GM10248 (cell line): ENCODE results near the gene KIR3DL2.
"Not testable (repeated sequence)": the region's sequence is repeated elsewhere in the genome, so short reads cannot be mapped to it uniquely, and the experiment has no call there.

ENCODE experiments used
- CTCF ChIA-PET: fragments of 300-600 bp; sonication (Branson Sonifier 250); formaldehyde crosslinking; extraction: SDS; loops from one replicate; lab custom pipeline; 2021; ENCODE audit warnings: antibody characterized with exemption; lab: Yijun Ruan, JAX
- POLR2A ChIA-PET: fragments of 350-650 bp; sonication (Branson Sonifier 250); formaldehyde crosslinking; extraction: SDS; loops from one replicate; lab custom pipeline; 2020; ENCODE audit warnings: antibody characterized with exemption; lab: Yijun Ruan, JAX
- DNase-seq: peaks from one replicate; pipeline ENCODE4 v3.0.0; 2012; ENCODE audit errors: extremely low spot score
- TF ChIP-seq, protein P1 (sequence below): IDR thresholded peaks from 2 replicates; pipeline ENCODE4 v1.5.1; 2012; ENCODE audit warnings: mild to moderate bottlenecking, low read depth; ENCODE audit errors: extremely low read depth, missing control alignments, control extremely low read depth

The KIR3DL2 gene

DNA sequence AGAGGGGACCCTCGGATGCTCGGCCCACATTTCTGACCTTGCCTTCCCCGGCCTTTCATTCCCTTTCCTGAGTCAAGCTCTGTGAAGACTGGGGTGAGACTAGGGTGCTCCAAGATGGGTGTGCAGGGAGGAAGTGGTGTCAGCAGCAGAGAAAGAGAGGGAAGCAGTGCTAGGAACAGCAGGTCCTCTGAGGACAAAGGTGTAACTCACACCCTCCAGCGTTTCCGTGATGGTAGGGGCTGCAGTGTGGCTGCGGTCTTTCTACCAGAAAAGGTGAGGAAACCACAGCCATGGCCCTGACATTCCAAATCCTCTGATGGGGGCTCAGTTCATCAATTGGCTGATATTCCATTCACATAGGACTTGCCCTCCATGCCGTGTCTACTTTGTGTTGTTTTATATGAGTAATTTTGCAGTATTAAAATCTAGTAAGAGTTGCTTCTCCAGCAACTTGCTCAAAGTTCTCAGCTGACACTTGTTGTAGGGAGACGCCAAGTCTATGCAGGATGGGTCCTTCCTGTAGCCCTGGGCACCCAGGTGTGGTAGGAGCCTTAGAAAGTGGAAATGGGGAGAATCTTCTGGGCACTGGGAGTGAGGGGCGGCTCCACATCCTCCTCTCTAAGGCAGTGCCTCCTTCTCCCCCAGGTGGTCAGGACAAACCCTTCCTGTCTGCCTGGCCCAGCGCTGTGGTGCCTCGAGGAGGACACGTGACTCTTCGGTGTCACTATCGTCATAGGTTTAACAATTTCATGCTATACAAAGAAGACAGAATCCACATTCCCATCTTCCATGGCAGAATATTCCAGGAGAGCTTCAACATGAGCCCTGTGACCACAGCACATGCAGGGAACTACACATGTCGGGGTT, 32.3 kb upstream of the KIR3DL2 start:
- DNase-seq: no peak
- TF ChIP-seq, protein P1, sequence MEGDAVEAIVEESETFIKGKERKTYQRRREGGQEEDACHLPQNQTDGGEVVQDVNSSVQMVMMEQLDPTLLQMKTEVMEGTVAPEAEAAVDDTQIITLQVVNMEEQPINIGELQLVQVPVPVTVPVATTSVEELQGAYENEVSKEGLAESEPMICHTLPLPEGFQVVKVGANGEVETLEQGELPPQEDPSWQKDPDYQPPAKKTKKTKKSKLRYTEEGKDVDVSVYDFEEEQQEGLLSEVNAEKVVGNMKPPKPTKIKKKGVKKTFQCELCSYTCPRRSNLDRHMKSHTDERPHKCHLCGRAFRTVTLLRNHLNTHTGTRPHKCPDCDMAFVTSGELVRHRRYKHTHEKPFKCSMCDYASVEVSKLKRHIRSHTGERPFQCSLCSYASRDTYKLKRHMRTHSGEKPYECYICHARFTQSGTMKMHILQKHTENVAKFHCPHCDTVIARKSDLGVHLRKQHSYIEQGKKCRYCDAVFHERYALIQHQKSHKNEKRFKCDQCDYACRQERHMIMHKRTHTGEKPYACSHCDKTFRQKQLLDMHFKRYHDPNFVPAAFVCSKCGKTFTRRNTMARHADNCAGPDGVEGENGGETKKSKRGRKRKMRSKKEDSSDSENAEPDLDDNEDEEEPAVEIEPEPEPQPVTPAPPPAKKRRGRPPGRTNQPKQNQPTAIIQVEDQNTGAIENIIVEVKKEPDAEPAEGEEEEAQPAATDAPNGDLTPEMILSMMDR: no peak
- ChIA-PET CTCF (no interaction called here), POLR2A (no interaction called here)

DNA sequence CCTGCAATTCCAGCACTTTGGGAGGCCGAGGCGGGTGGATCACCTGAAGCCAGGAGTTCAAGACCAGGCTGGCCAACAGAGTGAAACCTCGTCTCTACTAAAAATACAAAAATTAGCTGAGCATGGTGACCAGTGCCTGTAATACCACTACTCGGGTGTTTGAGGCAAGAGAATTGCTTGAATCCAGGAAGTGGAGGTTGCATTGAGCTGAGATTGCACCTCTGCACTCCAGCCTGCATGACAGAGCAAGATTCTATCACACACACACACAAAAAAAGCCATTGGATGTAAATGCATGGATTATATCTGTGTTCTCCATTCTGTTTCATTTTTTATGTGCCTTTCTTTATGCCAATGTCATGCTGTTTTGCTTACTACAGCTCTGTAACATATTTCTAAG, 25.8 kb upstream of the KIR3DL2 start:
- CTCF ChIA-PET, DNase-seq, POLR2A ChIA-PET: not testable (repeated sequence)

DNA sequence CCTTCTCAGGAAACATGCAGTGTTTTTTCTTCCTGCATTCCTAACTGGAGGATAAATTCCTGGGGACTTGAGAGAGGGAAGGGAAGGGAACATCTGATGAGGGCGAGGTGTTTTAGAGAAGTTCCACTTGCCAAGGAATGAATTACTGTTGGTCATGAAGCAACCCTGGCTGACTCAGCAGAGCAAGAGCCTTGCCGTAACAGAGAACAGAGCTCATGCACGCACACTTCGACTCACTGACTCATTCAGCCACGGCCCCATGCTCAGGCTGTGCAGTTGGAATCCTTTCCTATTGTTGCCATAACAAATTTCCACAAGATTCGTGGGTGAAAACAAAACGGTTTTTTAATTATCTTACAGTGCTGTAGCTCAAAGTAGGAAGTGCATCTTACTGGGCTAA, 24.9 kb upstream of the KIR3DL2 start:
- CTCF ChIA-PET, DNase-seq, POLR2A ChIA-PET: not testable (repeated sequence)

DNA sequence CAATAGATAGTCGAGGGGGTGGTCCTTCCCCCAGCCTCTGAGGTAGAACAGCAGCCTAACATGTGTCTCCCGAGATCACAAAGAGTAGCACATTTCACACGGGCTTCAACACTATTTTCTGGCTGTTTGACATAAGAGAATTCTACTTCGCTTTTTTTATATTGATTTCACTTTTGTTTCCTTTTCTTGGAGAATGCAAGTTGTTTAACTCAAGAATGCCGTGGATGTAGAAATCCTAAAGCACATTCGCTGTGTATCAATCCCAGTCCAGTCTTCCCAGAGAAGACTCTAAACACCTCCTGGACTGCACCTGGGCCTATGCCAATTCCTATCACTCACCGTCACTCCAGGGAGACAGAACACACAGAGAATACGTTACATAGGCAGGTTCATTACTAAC, 22.2 kb upstream of the KIR3DL2 start:
- DNase-seq, CTCF ChIA-PET, POLR2A ChIA-PET: not testable (repeated sequence)

DNA sequence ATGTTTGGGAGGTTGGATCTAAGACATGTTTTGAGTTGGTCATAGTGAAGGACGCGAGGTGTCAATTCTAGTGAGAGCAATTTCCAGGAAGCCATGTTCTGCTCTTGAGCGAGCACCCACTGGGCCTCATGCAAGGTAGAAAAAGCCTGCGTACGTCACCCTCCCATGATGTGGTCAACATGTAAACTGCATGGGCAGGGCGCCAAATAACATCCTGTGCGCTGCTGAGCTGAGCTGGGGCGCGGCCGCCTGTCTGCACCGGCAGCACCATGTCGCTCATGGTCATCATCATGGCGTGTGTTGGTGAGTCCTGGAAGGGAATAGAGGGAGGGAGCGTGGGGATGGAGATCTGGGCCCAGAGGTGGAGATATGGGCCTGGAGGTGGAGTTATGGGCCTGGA, 17.7 kb upstream of the KIR3DL2 start, which contains the start of gene KIR2DS4:
Gene KIR2DS4, plus strand, starts transcription at position 181 of the 400 bp plus-strand sequence.
- DNase-seq, CTCF ChIA-PET, POLR2A ChIA-PET: not testable (repeated sequence)

DNA sequence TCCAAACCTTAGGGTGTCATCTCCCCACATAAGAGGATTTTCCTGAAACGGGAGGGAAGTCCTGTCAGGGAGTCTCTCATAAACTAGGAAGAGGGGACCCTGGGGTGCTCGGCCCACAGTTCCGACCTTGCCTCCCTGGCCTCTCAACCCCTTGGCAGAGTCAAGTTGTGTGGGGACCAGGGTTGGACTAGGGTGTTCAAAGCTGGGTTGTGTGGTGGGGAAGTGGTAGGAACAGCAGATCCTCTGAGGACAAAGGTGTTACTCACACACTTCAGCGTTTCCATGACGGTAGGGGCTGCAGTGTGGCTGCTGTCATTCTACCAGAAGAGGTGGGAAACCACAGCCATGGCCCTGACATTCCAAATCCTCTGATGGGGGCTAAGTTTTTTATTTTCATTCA, 15.1 kb upstream of the KIR3DL2 start:
- POLR2A ChIA-PET, DNase-seq, CTCF ChIA-PET: not testable (repeated sequence)

DNA sequence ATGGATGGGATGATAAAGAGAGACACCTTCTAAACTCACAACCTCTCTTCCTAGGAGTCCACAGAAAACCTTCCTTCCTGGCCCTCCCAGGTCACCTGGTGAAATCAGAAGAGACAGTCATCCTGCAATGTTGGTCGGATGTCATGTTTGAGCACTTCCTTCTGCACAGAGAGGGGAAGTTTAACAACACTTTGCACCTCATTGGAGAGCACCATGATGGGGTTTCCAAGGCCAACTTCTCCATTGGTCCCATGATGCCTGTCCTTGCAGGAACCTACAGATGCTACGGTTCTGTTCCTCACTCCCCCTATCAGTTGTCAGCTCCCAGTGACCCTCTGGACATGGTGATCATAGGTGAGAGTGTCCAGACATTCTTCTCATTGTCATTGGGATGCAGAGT, 12.7 kb upstream of the KIR3DL2 start:
- DNase-seq, CTCF ChIA-PET: not testable (repeated sequence)

DNA sequence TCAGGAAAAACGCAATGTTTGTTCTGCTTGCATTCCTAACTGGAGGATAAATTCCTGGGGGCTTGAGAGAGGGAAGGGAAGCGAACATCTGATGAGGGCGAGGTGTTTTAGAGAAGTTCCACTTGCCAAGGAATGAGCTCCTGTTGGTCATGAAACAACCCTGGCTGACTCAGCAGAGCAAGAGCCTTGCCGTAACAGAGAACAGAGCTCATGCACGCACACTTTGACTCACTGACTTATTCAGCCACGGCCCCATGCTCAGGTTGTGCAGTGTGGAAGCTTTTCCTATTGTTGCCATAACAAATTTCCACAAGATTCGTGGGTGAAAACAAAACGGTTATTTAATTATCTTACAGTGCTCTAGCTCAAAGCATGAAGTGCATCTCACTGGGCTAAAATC, 7.1 kb upstream of the KIR3DL2 start:
- DNase-seq, POLR2A ChIA-PET: not testable (repeated sequence)
- CTCF ChIA-PET: interaction anchor here (1.2 kb wide), 1 partner anchor 38 kb away, joined by 3 read pairs; no protein-coding TSS in a partner anchor

More for the DNA sequence above, 12.7 kb upstream of the KIR3DL2 start:
- POLR2A ChIA-PET: not testable (repeated sequence)

DNA sequence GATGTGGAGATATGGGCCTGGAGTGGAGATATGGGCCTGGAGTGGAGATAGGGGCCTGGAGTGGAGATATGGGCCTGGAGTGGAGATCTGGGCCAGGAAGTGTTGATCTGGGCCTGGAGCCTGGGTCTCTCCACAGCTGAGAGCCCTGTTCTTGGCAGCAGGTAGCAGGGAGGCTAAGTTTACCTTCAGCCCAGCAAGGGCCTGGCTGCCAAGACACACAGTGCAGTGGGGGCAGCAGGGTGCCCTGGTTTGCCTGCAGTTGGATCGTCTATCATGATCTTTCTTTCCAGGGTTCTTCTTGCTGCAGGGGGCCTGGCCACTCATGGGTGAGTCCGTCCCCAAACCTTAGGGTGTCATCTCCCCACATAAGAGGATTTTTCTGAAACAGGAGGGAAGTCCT, 687 bp downstream of the KIR3DL2 start:
- ChIA-PET POLR2A (no interaction called here), CTCF (no interaction called here)
- TF ChIP-seq, protein P1: no peak
- no peak for DNase-seq

DNA sequence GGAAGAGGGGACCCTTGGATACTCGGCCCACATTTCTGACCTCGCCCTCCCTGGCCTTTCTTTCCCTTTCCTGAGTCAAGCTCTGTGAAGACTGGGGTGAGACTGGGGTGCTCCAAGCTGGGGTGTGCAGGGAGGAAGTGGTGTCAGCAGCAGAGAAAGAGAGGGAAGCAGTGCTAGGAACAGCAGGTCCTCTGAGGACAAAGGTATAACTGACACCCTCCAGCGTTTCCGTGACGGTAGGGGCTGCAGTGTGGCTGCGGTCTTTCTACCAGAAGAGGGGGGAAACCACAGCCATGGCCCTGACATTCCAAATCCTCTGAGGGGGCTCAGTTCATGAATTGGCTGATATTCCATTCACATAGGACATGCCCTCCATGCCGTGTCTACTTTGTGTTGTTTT, 1.1 kb downstream of the KIR3DL2 start:
- TF ChIP-seq, protein P1: no peak
- POLR2A ChIA-PET: no interaction called here
- CTCF ChIA-PET: no interaction called here
- no peak for DNase-seq

DNA sequence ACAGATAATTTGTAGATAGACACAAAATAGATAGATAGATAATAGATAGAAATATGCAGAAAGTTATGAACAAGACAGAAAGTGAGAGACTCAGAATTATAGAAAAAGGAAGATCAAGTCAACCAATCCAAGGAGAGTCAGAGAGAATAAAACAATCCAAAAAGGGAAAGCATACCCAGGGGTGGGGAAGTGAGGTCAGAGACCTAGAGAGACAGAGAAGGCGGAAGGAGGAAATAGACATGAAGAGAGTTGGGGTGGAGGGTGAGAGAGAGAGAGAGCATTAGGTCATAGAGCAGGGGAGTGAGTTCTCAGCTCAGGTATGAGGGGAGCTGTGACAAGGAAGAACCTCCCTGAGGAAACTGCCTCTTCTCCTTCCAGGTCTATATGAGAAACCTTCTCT, 5.0 kb downstream of the KIR3DL2 start:
- DNase-seq, CTCF ChIA-PET, POLR2A ChIA-PET: not testable (repeated sequence)

DNA sequence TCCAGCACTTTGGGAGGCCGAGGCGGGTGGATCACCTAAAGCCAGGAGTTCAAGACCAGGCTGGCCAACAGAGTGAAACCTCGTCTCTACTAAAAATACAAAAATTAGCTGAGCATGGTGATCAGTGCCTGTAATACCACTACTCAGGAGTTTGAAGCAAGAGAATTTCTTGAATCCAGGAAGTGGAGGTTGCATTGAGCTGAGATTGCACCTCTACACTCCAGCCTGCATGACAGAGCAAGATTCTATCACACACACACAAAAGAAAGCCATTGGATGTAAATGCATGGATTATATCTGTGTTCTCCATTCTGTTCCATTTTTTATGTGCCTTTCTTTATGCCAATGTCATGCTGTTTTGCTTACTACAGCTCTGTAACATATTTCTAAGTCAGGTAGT, 8.2 kb downstream of the KIR3DL2 start:
- DNase-seq, POLR2A ChIA-PET, CTCF ChIA-PET: not testable (repeated sequence)

DNA sequence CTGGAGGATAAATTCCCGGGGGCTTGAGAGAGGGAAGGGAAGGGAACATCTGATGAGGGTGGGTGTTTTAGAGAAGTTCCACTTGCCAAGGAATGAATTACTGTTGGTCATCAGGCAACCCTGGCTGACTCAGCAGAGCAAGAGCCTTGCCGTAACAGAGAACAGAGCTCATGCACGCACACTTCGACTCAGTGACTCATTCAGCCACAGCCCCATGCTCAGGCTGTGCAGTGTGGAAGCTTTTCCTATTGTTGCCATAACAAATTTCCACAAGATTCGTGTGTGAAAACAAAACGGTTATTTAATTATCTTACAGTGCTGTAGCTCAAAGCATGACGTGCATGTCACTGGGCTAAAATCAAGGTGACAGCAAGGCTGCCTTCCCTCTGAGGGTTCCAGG, 9.2 kb downstream of the KIR3DL2 start:
- CTCF ChIA-PET, POLR2A ChIA-PET, DNase-seq: not testable (repeated sequence)

DNA sequence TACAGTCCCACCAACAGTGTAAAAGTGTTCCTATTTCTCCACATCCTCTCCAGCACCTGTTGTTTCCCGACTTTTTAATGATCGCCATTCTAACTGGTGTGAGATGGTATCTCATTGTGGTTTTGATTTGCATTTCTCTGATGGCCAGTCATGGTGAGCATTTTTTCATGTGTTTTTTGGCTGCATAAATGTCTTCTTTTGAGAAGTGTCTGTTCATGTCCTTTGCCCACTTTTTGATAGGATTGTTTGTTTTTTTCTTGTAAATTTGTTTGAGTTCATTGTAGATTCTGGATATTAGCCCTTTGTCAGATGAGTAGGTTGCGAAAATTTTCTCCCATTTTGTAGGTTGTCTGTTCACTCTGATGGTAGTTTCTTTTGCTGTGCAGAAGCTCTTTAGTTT, 13.2 kb downstream of the KIR3DL2 start:
- POLR2A ChIA-PET, CTCF ChIA-PET, DNase-seq: not testable (repeated sequence)
